ENCODE results near the gene BPIFB1.

Gene BPIFB1

GRCh38 chr20:33282196-33282934 lies 649 bp upstream of the BPIFB1 start:
- no peak overlapping the region for H2BK120ac ChIP-seq (ENCODE audit: insufficient read depth, low read length, poor library complexity)
- H4K8ac ChIP-seq (ENCODE audit: low read depth, low read length), result no peak overlapping the region
- H3K14ac ChIP-seq (ENCODE audit: low read length), result no peak overlapping the region
- no peak overlapping the region for H3K9ac ChIP-seq (ENCODE audit: low read length)
- no peak for DNase-seq
- no peak overlapping the region for H4K12ac ChIP-seq (ENCODE audit: low read depth, low read length)
- no peak overlapping the region for H3K4me2 ChIP-seq (ENCODE audit: low read length)
- WGBS (ENCODE audit: extremely low coverage, insufficient coverage, insufficient read length), result no CpG with 5 or more reads among the region's 8 CpGs
- H3K4me1 ChIP-seq (ENCODE audit: control insufficient read depth in 1 of 2, insufficient read depth in 2 of 2, low read length in 2 of 2), result no peaks in the 10 kb centered on the region
- no peak overlapping the region for H2BK5ac ChIP-seq (ENCODE audit: low read depth, low read length, poor library complexity)
- no peaks in the 10 kb centered on the region for H3K9me3 ChIP-seq (ENCODE audit: insufficient read depth, low read depth, low read length)
- H3K79me2 ChIP-seq (ENCODE audit: control insufficient read depth, insufficient read depth, low read length, poor library complexity), result no peaks in the 10 kb centered on the region
- no peaks in the 10 kb centered on the region for H3K79me1 ChIP-seq (ENCODE audit: low read length)
- H2BK12ac ChIP-seq (ENCODE audit: low read length), result no peak overlapping the region
- H3K36me3 ChIP-seq (ENCODE audit: control insufficient read depth in 1 of 2, insufficient read depth in 2 of 2, low read length in 2 of 2), result no peaks in the 10 kb centered on the region
- no peak overlapping the region for H3K18ac ChIP-seq (ENCODE audit: low read length)
- no peak overlapping the region for H3K27ac ChIP-seq (ENCODE audit: low read depth, low read length)
- H2AFZ ChIP-seq (ENCODE audit: insufficient read depth, low read length, poor library complexity), result no peak overlapping the region
- no peak overlapping the region for H3K23ac ChIP-seq (ENCODE audit: low read length)
- no peaks in the 10 kb centered on the region for H3K27me3 ChIP-seq (ENCODE audit: insufficient read depth, low read length)
- no peak overlapping the region for H2AK5ac ChIP-seq (ENCODE audit: low read length)
- H3K4ac ChIP-seq (ENCODE audit: low read depth, low read length), result no peak overlapping the region
- H3K4me3 ChIP-seq (ENCODE audit: low read depth, low read length), result no peak overlapping the region
- H4K91ac ChIP-seq (ENCODE audit: low read depth, low read length), result no peak overlapping the region

GRCh38 chr20:33284284-33284683 lies 1.3 kb downstream of the BPIFB1 start:
- no peak overlapping the region for H3K4ac ChIP-seq (ENCODE audit: low read depth, low read length)
- H3K27ac ChIP-seq (ENCODE audit: low read depth, low read length), result no peak overlapping the region
- no peak overlapping the region for H2BK5ac ChIP-seq (ENCODE audit: low read depth, low read length, poor library complexity)
- H3K4me2 ChIP-seq (ENCODE audit: low read length), result no peak overlapping the region
- H3K4me3 ChIP-seq (ENCODE audit: low read depth, low read length), result no peak overlapping the region
- H3K9ac ChIP-seq (ENCODE audit: low read length), result no peak overlapping the region
- H4K8ac ChIP-seq (ENCODE audit: low read depth, low read length), result no peak overlapping the region
- H3K79me1 ChIP-seq (ENCODE audit: low read length), result no peaks in the 10 kb centered on the region
- H2AK5ac ChIP-seq (ENCODE audit: low read length), result no peak overlapping the region
- no peak overlapping the region for H3K18ac ChIP-seq (ENCODE audit: low read length)
- H2BK120ac ChIP-seq (ENCODE audit: insufficient read depth, low read length, poor library complexity), result no peak overlapping the region
- no peak for DNase-seq
- H3K23ac ChIP-seq (ENCODE audit: low read length), result no peak overlapping the region
- no peak overlapping the region for H3K14ac ChIP-seq (ENCODE audit: low read length)
- H4K12ac ChIP-seq (ENCODE audit: low read depth, low read length), result no peak overlapping the region
- H2AFZ ChIP-seq (ENCODE audit: insufficient read depth, low read length, poor library complexity), result no peak overlapping the region
- H3K9me3 ChIP-seq (ENCODE audit: insufficient read depth, low read depth, low read length), result peaks cover 6% of the 10 kb centered on the region
- no peaks in the 10 kb centered on the region for H3K27me3 ChIP-seq (ENCODE audit: insufficient read depth, low read length)
- H4K91ac ChIP-seq (ENCODE audit: low read depth, low read length), result no peak overlapping the region
- WGBS (ENCODE audit: extremely low coverage, insufficient coverage, insufficient read length), result no CpG with 5 or more reads among the region's 4 CpGs
- no peaks in the 10 kb centered on the region for H3K36me3 ChIP-seq (ENCODE audit: control insufficient read depth in 1 of 2, insufficient read depth in 2 of 2, low read length in 2 of 2)
- no peak overlapping the region for H2BK12ac ChIP-seq (ENCODE audit: low read length)
- no peaks in the 10 kb centered on the region for H3K4me1 ChIP-seq (ENCODE audit: control insufficient read depth in 1 of 2, insufficient read depth in 2 of 2, low read length in 2 of 2)
- no peaks in the 10 kb centered on the region for H3K79me2 ChIP-seq (ENCODE audit: control insufficient read depth, insufficient read depth, low read length, poor library complexity)

GRCh38 chr20:33284937-33285336 lies 1.9 kb downstream of the BPIFB1 start:
- Histone ChIP-seq H3K4me2 (ENCODE audit: low read length) (no peak overlapping the region), H3K79me2 (ENCODE audit: control insufficient read depth, insufficient read depth, low read length, poor library complexity) (no peaks in the 10 kb centered on the region), H2BK12ac (ENCODE audit: low read length) (no peak overlapping the region), H3K4me3 (ENCODE audit: low read depth, low read length) (no peak overlapping the region), H2AK5ac (ENCODE audit: low read length) (no peak overlapping the region), H4K91ac (ENCODE audit: low read depth, low read length) (no peak overlapping the region), H2AFZ (ENCODE audit: insufficient read depth, low read length, poor library complexity) (no peak overlapping the region), H2BK120ac (ENCODE audit: insufficient read depth, low read length, poor library complexity) (no peak overlapping the region), H3K14ac (ENCODE audit: low read length) (no peak overlapping the region), H3K4ac (ENCODE audit: low read depth, low read length) (no peak overlapping the region), H3K36me3 (ENCODE audit: control insufficient read depth in 1 of 2, insufficient read depth in 2 of 2, low read length in 2 of 2) (no peaks in the 10 kb centered on the region), H3K23ac (ENCODE audit: low read length) (no peak overlapping the region), H4K8ac (ENCODE audit: low read depth, low read length) (no peak overlapping the region), H3K79me1 (ENCODE audit: low read length) (no peaks in the 10 kb centered on the region), H3K9ac (ENCODE audit: low read length) (no peak overlapping the region), H3K9me3 (ENCODE audit: insufficient read depth, low read depth, low read length) (peaks cover 6% of the 10 kb centered on the region), H3K27me3 (ENCODE audit: insufficient read depth, low read length) (no peaks in the 10 kb centered on the region), H2BK5ac (ENCODE audit: low read depth, low read length, poor library complexity) (no peak overlapping the region), H3K27ac (ENCODE audit: low read depth, low read length) (no peak overlapping the region), H3K18ac (ENCODE audit: low read length) (no peak overlapping the region), H3K4me1 (ENCODE audit: control insufficient read depth in 1 of 2, insufficient read depth in 2 of 2, low read length in 2 of 2) (no peaks in the 10 kb centered on the region), H4K12ac (ENCODE audit: low read depth, low read length) (no peak overlapping the region)
- WGBS (ENCODE audit: extremely low coverage, insufficient coverage, insufficient read length), result no CpG with 5 or more reads among the region's 2 CpGs
- no peak for DNase-seq

GRCh38 chr20:33285861-33286495 lies 3.0 kb downstream of the BPIFB1 start:
- Histone ChIP-seq H3K4me1 (ENCODE audit: control insufficient read depth in 1 of 2, insufficient read depth in 2 of 2, low read length in 2 of 2) (no peaks in the 10 kb centered on the region), H3K23ac (ENCODE audit: low read length) (no peak overlapping the region), H2AFZ (ENCODE audit: insufficient read depth, low read length, poor library complexity) (no peak overlapping the region), H4K91ac (ENCODE audit: low read depth, low read length) (no peak overlapping the region), H3K36me3 (ENCODE audit: control insufficient read depth in 1 of 2, insufficient read depth in 2 of 2, low read length in 2 of 2) (no peaks in the 10 kb centered on the region), H3K18ac (ENCODE audit: low read length) (no peak overlapping the region), H3K4me2 (ENCODE audit: low read length) (no peak overlapping the region), H2BK12ac (ENCODE audit: low read length) (no peak overlapping the region), H3K4me3 (ENCODE audit: low read depth, low read length) (no peak overlapping the region), H3K4ac (ENCODE audit: low read depth, low read length) (no peak overlapping the region), H3K27me3 (ENCODE audit: insufficient read depth, low read length) (no peaks in the 10 kb centered on the region), H4K12ac (ENCODE audit: low read depth, low read length) (no peak overlapping the region), H3K27ac (ENCODE audit: low read depth, low read length) (no peak overlapping the region), H3K9ac (ENCODE audit: low read length) (no peak overlapping the region), H2BK5ac (ENCODE audit: low read depth, low read length, poor library complexity) (no peak overlapping the region), H4K8ac (ENCODE audit: low read depth, low read length) (no peak overlapping the region), H3K14ac (ENCODE audit: low read length) (no peak overlapping the region), H3K9me3 (ENCODE audit: insufficient read depth, low read depth, low read length) (peaks cover 6% of the 10 kb centered on the region), H2AK5ac (ENCODE audit: low read length) (no peak overlapping the region), H2BK120ac (ENCODE audit: insufficient read depth, low read length, poor library complexity) (no peak overlapping the region), H3K79me1 (ENCODE audit: low read length) (no peaks in the 10 kb centered on the region), H3K79me2 (ENCODE audit: control insufficient read depth, insufficient read depth, low read length, poor library complexity) (no peaks in the 10 kb centered on the region)
- WGBS (ENCODE audit: extremely low coverage, insufficient coverage, insufficient read length), result no CpG with 5 or more reads among the region's 10 CpGs
- DNase-seq, result no peak

All from trophoblast cell (in vitro differentiated cells and primary cell).